Measurements from ENCODE around the gene SGPL1.

SGPL1 gene

GRCh38 chr10:70899096-70899495 is 83.3 kb downstream of the SGPL1 start:
- Histone ChIP-seq H3K9ac (ENCODE audit: low read length) (no peak overlapping the region), H2BK5ac (ENCODE audit: low read depth, low read length, poor library complexity, severe bottlenecking) (no peak overlapping the region), H3K23ac (ENCODE audit: low read length in 2 of 2) (no peak overlapping the region), H2BK12ac (ENCODE audit: low read length in 2 of 2) (no peak overlapping the region), H3K4me2 (ENCODE audit: low read length, poor library complexity, severe bottlenecking) (no peak overlapping the region), H3K14ac (ENCODE audit: low read length in 2 of 2) (no peak overlapping the region), H3K9me3 (ENCODE audit: control insufficient read depth, low read length) (no peaks in the 10 kb centered on the region), H3K4me3 (ENCODE audit: insufficient read depth in 1 of 2, low read depth in 1 of 2, low read length in 2 of 2) (no peak overlapping the region), H2AFZ (ENCODE audit: low read depth, low read length) (no peak overlapping the region), H3K4ac (ENCODE audit: low read depth in 1 of 2, low read length in 2 of 2) (no peak overlapping the region), H2BK120ac (ENCODE audit: low read depth, low read length) (no peak overlapping the region), H3K27me3 (ENCODE audit: control insufficient read depth in 1 of 2, insufficient read depth in 1 of 2, low read length in 2 of 2) (peaks cover 17 to 27% of the 10 kb centered on the region in 2 experiments), H3K18ac (ENCODE audit: low read depth in 1 of 2, low read length in 2 of 2) (no peak overlapping the region), H3K79me1 (replicated peaks; ENCODE audit: low read length, poor library complexity, severe bottlenecking) (no peaks in the 10 kb centered on the region), H2BK15ac (ENCODE audit: low read depth, poor library complexity, severe bottlenecking) (no peak overlapping the region), H3K27ac (ENCODE audit: low read length, poor library complexity, severe bottlenecking) (no peak overlapping the region), H2AK5ac (ENCODE audit: low read length, severe bottlenecking) (no peak overlapping the region), H3K4me1 (ENCODE audit: control insufficient read depth, insufficient read depth, low read depth, low read length) (peaks cover 2% of the 10 kb centered on the region), H4K91ac (ENCODE audit: low read length) (no peak overlapping the region), H3K36me3 (ENCODE audit: control insufficient read depth in 1 of 2, insufficient read depth in 2 of 2, low read depth in 1 of 2, low read length in 2 of 2) (no peaks in the 10 kb centered on the region), H4K8ac (ENCODE audit: low read length) (no peak overlapping the region)
- no peak for DNase-seq
- WGBS, result 82% methylated on average over 4 of the region's 4 CpGs

- no peak overlapping the region for H3K9ac ChIP-seq (ENCODE audit: low read length)
- no peak overlapping the region for H2AFZ ChIP-seq (ENCODE audit: low read depth, low read length)
- H2BK5ac ChIP-seq (ENCODE audit: low read depth, low read length, poor library complexity, severe bottlenecking), result no peak overlapping the region
- H3K14ac ChIP-seq (ENCODE audit: low read length in 2 of 2), result no peak overlapping the region
- H3K9me3 ChIP-seq (ENCODE audit: control insufficient read depth, low read length), result no peaks in the 10 kb centered on the region
- H2BK12ac ChIP-seq (ENCODE audit: low read length in 2 of 2), result no peak overlapping the region
- peaks cover 2% of the 10 kb centered on the region for H3K4me1 ChIP-seq (ENCODE audit: control insufficient read depth, insufficient read depth, low read depth, low read length)
- H2AK5ac ChIP-seq (ENCODE audit: low read length, severe bottlenecking), result no peak overlapping the region
- H2BK15ac ChIP-seq (ENCODE audit: low read depth, poor library complexity, severe bottlenecking), result no peak overlapping the region
- no peak overlapping the region for H3K4me3 ChIP-seq (ENCODE audit: insufficient read depth in 1 of 2, low read depth in 1 of 2, low read length in 2 of 2)
- H3K79me1 ChIP-seq (replicated peaks; ENCODE audit: low read length, poor library complexity, severe bottlenecking), result no peaks in the 10 kb centered on the region
- no peak overlapping the region for H3K23ac ChIP-seq (ENCODE audit: low read length in 2 of 2)
- H3K18ac ChIP-seq (ENCODE audit: low read depth in 1 of 2, low read length in 2 of 2), result no peak overlapping the region
- H3K4ac ChIP-seq (ENCODE audit: low read depth in 1 of 2, low read length in 2 of 2), result no peak overlapping the region
- H3K4me2 ChIP-seq (ENCODE audit: low read length, poor library complexity, severe bottlenecking), result no peak overlapping the region
- no peak overlapping the region for H3K27ac ChIP-seq (ENCODE audit: low read length, poor library complexity, severe bottlenecking)
- no peak overlapping the region for H2BK120ac ChIP-seq (ENCODE audit: low read depth, low read length)
- H4K91ac ChIP-seq (ENCODE audit: low read length), result peak overlapping the region; percentile 34
- DNase-seq, result no peak
- H3K36me3 ChIP-seq (ENCODE audit: control insufficient read depth in 1 of 2, insufficient read depth in 2 of 2, low read depth in 1 of 2, low read length in 2 of 2), result no peaks in the 10 kb centered on the region
- 89% methylated on average over 12 of the region's 13 CpGs for WGBS
- peaks cover 37 to 47% of the 10 kb centered on the region in 2 experiments for H3K27me3 ChIP-seq (ENCODE audit: control insufficient read depth in 1 of 2, insufficient read depth in 1 of 2, low read length in 2 of 2)
- H4K8ac ChIP-seq (ENCODE audit: low read length), result no peak overlapping the region
These were observed 85.6 kb downstream of the SGPL1 start for GRCh38 chr10:70901276-70901878.

DNA sequence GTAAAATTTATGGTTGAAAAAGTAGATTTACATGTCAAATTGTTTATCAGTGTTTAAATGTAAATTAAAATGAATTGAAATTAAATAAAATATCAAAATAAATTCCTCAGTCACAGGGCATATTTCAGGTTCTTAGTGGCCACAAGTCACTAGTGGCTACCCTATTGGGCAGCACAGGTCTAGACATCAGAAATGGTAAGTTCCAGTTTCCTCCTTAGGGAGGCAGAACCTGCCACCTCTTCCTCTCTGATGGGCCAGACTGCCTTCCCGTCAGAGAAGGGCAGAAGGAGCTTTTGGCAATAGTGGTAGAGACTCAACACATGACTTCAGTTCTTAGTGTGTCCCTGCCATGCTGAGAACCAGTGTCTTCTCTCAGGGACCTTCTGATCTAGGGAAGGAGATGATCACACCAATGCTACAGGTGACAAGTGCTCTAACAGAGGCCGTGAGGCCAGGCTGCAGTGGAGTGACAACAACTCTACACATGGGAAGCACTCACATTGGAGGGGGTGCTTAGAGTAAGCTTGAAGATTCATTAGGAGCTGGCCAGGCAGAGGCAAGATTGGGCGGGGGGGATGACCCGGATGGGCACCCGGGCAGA is 87.0 kb downstream of the SGPL1 start:
- Histone ChIP-seq H3K27ac (ENCODE audit: low read length, poor library complexity, severe bottlenecking) (no peak overlapping the region), H3K18ac (ENCODE audit: low read depth in 1 of 2, low read length in 2 of 2) (no peak overlapping the region), H2AK5ac (ENCODE audit: low read length, severe bottlenecking) (no peak overlapping the region), H3K4me3 (ENCODE audit: insufficient read depth in 1 of 2, low read depth in 1 of 2, low read length in 2 of 2) (no peak overlapping the region), H3K4me2 (ENCODE audit: low read length, poor library complexity, severe bottlenecking) (no peak overlapping the region), H3K36me3 (ENCODE audit: control insufficient read depth in 1 of 2, insufficient read depth in 2 of 2, low read depth in 1 of 2, low read length in 2 of 2) (no peaks in the 10 kb centered on the region), H3K9ac (ENCODE audit: low read length) (no peak overlapping the region), H2BK12ac (ENCODE audit: low read length in 2 of 2) (no peak overlapping the region), H2BK15ac (ENCODE audit: low read depth, poor library complexity, severe bottlenecking) (no peak overlapping the region), H4K91ac (ENCODE audit: low read length) (no peak overlapping the region), H3K23ac (ENCODE audit: low read length in 2 of 2) (no peak overlapping the region), H2AFZ (ENCODE audit: low read depth, low read length) (no peak overlapping the region), H3K14ac (ENCODE audit: low read length in 2 of 2) (no peak overlapping the region), H3K27me3 (ENCODE audit: control insufficient read depth in 1 of 2, insufficient read depth in 1 of 2, low read length in 2 of 2) (peaks cover 51 to 61% of the 10 kb centered on the region in 2 experiments), H2BK120ac (ENCODE audit: low read depth, low read length) (no peak overlapping the region), H3K4me1 (ENCODE audit: control insufficient read depth, insufficient read depth, low read depth, low read length) (peaks cover 2% of the 10 kb centered on the region), H3K4ac (ENCODE audit: low read depth in 1 of 2, low read length in 2 of 2) (no peak overlapping the region), H4K8ac (ENCODE audit: low read length) (peak overlapping the region; percentile 22), H3K79me1 (replicated peaks; ENCODE audit: low read length, poor library complexity, severe bottlenecking) (no peaks in the 10 kb centered on the region), H3K9me3 (ENCODE audit: control insufficient read depth, low read length) (no peaks in the 10 kb centered on the region), H2BK5ac (ENCODE audit: low read depth, low read length, poor library complexity, severe bottlenecking) (no peak overlapping the region)
- DNase-seq, result no peak
- WGBS, result 94% methylated on average over 5 of the region's 5 CpGs

DNA sequence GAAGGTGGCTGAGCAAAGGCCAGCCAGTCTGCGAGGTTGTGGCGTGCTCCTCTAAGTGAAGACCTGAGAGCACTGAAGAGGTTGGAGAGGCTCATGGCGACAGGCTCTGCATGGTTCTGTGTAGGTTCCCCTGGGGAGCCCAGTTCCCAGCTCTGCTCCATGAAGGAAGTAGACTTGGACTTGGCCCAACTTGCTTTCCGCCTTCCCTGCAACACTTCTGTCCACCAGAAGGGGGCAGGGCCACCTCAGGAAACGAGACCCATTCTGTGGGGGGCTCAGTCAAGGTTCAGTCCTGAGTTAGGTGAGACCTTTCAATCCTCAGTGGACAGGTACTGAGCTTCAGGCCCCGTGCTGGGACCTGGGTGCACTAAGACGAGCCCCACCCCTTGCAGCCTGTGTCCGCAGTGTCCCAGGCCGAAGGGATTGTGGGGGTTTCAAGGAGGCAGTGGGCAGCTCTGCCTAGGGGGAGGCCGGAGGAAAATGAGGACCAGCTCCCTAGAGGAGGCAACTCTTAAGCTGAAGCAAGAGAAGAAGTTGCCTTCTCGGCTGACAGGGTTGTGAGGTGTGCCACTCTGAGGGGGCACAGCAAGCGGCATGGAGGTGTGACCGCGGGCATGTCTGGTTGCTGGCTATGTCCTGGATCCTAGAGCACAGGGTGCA is 87.6 kb downstream of the SGPL1 start:
- H3K14ac ChIP-seq (ENCODE audit: low read length in 2 of 2), result no peak overlapping the region
- no peaks in the 10 kb centered on the region for H3K9me3 ChIP-seq (ENCODE audit: control insufficient read depth, low read length)
- WGBS, result 59% methylated on average over 14 of the region's 14 CpGs
- no peak overlapping the region for H3K23ac ChIP-seq (ENCODE audit: low read length in 2 of 2)
- H2AK5ac ChIP-seq (ENCODE audit: low read length, severe bottlenecking), result no peak overlapping the region
- peaks cover 2% of the 10 kb centered on the region for H3K4me1 ChIP-seq (ENCODE audit: control insufficient read depth, insufficient read depth, low read depth, low read length)
- peaks cover 57 to 67% of the 10 kb centered on the region in 2 experiments for H3K27me3 ChIP-seq (ENCODE audit: control insufficient read depth in 1 of 2, insufficient read depth in 1 of 2, low read length in 2 of 2)
- no peak overlapping the region for H3K27ac ChIP-seq (ENCODE audit: low read length, poor library complexity, severe bottlenecking)
- H2BK12ac ChIP-seq (ENCODE audit: low read length in 2 of 2), result no peak overlapping the region
- H3K9ac ChIP-seq (ENCODE audit: low read length), result no peak overlapping the region
- H3K36me3 ChIP-seq (ENCODE audit: control insufficient read depth in 1 of 2, insufficient read depth in 2 of 2, low read depth in 1 of 2, low read length in 2 of 2), result no peaks in the 10 kb centered on the region
- no peak overlapping the region for H3K4me2 ChIP-seq (ENCODE audit: low read length, poor library complexity, severe bottlenecking)
- H2AFZ ChIP-seq (ENCODE audit: low read depth, low read length), result no peak overlapping the region
- H4K8ac ChIP-seq (ENCODE audit: low read length), result peak overlapping the region; percentile 60
- DNase-seq, result peak; percentile 45
- no peak overlapping the region for H2BK15ac ChIP-seq (ENCODE audit: low read depth, poor library complexity, severe bottlenecking)
- no peak overlapping the region for H2BK5ac ChIP-seq (ENCODE audit: low read depth, low read length, poor library complexity, severe bottlenecking)
- no peaks in the 10 kb centered on the region for H3K79me1 ChIP-seq (replicated peaks; ENCODE audit: low read length, poor library complexity, severe bottlenecking)
- no peak overlapping the region for H3K4me3 ChIP-seq (ENCODE audit: insufficient read depth in 1 of 2, low read depth in 1 of 2, low read length in 2 of 2)
- no peak overlapping the region for H3K18ac ChIP-seq (ENCODE audit: low read depth in 1 of 2, low read length in 2 of 2)
- no peak overlapping the region for H2BK120ac ChIP-seq (ENCODE audit: low read depth, low read length)
- H3K4ac ChIP-seq (ENCODE audit: low read depth in 1 of 2, low read length in 2 of 2), result no peak overlapping the region
- no peak overlapping the region for H4K91ac ChIP-seq (ENCODE audit: low read length)

Measured in mesenchymal stem cell (in vitro differentiated cells and primary cell).